HG02943 (cell line): ENCODE results near the gene CPNE6.
"Not testable (repeated sequence)": the region's sequence is repeated elsewhere in the genome, so short reads cannot be mapped to it uniquely, and the experiment has no call there.

Experiments
- ATAC-seq: cut with Tn5 transposase; IDR thresholded peaks from one replicate; pipeline ENCODE4 v1.9.1; 2021; ENCODE audit warnings: mild to moderate bottlenecking, low read depth, moderate library complexity; ENCODE audit not compliant: unreplicated experiment

CPNE6 gene

DNA sequence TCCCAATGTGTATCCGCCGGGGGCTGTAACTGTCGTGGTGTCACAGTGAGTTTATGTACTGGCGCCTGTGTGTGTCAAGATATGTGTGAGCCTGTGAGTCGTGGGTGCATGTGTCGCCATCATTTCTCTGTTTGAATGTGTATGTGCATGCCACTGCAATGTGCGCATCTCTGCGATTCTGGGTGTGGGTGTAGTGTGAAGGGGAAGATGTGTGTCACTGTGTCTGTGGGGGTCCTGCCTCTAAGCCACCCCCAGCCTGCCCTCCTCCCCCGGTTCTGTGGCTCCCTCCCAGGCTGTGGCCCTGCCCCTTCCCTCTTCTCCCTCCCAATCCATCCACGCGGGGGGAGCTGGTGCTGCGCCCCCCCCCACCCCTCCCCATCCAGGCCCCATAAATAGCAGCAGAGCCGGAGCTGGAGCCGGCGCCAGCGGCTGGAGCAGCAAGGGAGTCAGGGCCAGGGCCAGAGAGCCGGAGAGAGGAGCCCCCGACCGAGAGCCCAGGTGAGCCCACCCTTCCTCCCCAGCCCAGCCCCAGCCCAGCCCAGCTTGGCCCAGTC, at the start of gene CPNE6:
CPNE6 (plus strand) TSS at position 419 of the 554 bp plus-strand sequence. CDS start 1,375 bp downstream, outside the sequence.
- no peak for ATAC-seq

DNA sequence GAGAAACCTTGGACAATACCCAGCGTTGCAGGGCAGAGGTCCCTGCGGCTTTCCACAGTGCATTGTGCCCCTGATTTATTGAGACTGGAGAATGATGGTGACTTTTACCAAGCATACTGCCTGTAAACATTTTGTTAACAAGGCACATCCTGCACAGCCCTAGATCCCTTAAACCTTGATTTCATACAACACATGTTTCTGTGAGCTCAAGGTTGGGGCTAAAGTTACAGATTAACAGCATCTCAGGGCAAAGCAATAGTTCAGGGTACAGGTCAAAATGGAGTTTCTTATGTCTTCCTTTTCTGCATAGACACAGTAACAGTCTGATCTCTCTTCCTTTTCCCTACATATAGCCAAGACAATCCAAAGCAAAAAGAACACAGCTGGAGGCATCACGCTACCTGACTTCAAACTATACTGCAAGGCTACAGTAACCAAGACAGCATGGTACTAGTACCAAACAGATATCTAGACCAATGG, 46.4 kb upstream of the CPNE6 start:
- not testable (repeated sequence) for ATAC-seq

GRCh38 chr14:24029687-24030086, 41.7 kb upstream of the CPNE6 start:
- not testable (repeated sequence) for ATAC-seq

- ATAC-seq = not testable (repeated sequence)
Measured at GRCh38 chr14:24031331-24031730, 40.0 kb upstream of the CPNE6 start.

DNA sequence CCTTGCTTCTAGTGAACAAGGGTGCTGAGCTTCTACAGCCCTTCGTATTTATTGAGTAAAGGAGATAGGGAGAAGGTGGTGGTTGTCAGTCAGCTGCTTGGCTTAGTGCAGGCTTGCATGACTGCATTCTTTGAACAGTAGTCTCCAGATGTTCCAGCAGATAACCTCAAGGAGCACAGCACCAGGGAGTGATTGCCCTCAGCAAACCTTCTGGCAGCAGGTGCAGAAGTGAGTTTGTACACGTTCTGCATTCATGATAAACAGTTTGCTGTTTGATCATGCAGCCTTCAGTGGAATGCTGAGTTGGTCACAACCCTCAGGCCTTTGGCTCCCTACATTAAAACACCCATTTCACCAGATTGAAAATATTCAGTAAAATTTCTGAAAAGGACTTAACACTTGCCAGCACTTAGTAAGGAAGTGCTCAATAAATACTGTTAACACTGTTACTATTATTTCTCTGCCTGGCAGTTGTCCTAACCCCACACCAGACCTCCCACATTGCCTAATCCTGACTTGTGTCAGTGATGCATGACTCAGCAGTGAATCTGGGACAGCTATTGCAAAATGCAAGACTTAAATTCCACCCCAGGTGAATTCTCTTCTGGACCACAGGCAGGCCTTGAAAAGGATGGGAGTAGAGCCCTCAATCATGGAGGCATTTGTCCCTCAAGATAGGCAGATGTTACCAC, 38.5 kb upstream of the CPNE6 start:
- ATAC-seq = no peak

GRCh38 chr14:24035769-24036168, 35.6 kb upstream of the CPNE6 start:
- ATAC-seq = not testable (repeated sequence)

DNA sequence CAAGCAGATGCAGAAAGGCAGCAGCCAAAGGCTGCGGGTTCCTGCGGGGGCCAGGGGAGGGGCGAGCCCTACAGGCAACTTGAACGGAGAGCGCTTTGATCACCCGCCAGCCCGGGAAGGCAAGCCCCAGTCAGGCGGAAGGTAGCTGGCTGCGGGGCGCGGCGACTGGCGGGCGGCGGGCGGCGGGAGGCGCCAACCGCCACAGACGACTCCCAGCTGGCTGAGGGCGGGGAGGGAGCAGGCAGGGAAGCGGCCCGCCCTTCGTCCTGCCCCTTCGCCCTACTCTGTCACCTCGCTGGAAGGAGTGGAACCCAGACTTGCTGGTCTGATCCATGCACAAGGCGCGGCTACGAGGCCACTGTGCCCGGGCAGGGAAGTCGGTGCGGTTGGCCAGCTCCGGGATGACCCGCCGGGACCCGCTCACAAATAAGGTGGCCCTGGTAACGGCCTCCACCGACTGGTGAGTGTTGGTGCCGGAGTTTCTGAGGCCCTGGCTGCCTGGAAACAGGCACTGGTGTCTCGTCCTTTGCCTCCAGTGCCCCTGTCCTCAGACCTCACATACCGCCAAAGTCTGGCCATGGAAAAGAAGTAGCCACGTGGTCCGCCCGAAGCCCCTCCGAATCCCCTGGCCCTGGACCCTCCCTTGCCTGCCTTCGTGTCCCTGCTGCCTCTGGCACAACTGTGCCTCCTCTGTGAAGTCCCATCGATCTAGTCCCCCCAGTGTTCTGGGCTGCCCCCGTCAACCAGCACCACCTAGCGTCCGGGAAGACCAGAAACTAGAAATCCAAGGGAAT, 35.0 kb upstream of the CPNE6 start:
- peak; percentile 70 for ATAC-seq

GRCh38 chr14:24036963-24037657, 34.3 kb upstream of the CPNE6 start:
- not testable (repeated sequence) for ATAC-seq

GRCh38 chr14:24037658-24038037, 33.7 kb upstream of the CPNE6 start:
- ATAC-seq = no peak

DNA sequence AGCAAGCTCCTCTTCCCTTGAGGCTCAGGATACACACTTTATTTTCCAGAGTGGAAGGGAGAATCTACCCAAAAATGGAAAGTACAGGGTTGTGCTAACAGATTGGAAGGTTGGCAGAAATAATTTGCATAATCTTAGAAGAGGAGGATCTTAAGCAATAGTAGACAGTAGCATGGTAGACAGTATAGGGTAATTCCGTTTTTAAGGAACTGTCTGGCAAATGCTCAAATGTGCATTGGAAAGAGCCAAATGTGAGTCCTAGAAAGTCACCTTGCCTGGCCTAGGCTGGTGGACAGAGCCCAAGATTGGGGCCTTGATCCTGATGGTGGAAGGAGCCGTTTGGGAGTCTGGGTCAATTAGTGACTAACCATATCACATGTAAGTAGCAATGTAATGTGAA, 32.7 kb upstream of the CPNE6 start:
- no peak for ATAC-seq

GRCh38 chr14:24040692-24041091, 30.7 kb upstream of the CPNE6 start:
- ATAC-seq = no peak

DNA sequence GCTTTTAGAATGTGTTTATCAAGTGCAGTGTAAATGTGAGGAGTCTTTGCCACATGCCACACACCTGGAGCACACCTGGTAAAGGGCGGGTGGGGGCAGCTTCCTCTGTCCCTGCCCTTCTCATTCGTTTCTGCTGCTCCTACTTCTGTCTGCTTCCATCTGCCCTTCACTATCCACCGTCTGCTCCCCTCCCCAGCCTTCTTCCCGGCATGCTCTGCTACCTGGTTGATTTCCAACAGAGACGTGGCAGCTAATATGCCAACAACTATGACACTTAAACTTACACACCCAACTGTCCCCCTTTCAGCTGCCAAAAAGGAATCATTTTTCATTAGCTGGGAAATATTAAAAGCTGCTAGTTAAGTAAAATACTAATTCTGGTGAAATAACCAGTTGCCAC, 28.6 kb upstream of the CPNE6 start:
- ATAC-seq = no peak

GRCh38 chr14:24049002-24049401, 22.4 kb upstream of the CPNE6 start:
- ATAC-seq = not testable (repeated sequence)

- ATAC-seq = not testable (repeated sequence)
Measured at GRCh38 chr14:24050753-24051152, 20.6 kb upstream of the CPNE6 start.

- ATAC-seq = peak; percentile 14
Measured at GRCh38 chr14:24051176-24051788, 20.1 kb upstream of the CPNE6 start.

DNA sequence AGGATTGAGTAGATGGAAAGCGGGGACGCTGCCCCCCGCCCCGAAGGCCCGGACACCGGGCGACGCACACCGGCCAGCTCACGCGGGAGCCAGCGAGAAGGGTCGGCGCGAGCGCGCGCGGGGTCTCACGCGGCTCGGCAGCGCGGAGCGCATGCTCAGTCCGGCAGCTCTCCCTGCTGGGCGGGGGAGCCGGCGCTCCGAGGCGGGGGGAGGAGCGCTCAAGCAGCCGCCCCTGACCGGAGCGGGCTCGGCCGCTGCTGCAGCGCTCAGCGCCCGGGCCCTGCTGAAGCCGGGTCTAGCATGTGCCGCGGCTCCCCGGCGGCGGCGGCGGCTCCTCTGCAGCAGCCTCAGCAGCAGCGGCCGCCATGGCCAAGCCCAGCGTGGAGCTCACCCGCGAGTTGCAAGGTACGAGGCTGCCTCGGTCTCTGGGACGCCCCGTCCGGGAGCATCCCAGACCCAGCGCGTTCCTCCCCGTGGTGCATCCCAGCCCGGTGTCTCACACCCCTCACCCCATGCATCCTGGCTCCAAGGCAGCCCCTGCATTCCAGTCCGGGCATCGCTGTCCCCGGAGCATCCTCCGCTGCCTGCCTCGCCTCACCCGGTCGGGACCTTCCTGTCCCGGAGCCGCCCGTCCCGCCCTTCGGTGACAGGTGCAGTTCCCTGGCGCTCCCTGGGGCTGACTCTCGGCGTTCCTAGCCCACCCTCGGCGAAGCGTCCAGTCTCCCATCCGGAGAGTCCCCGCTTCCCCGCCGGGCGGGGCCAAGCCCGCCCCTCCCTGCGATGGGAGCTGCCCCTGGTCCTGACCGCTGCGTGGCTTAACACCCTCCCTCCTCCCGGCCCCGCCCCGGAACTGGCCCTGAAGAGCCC, 19.3 kb upstream of the CPNE6 start, which contains the start of gene CARMIL3:
CARMIL3 (plus strand) TSS at position 221 of the 867 bp plus-strand sequence; CDS start at position 366, 145 bp downstream.
- ATAC-seq = peak; percentile 71

DNA sequence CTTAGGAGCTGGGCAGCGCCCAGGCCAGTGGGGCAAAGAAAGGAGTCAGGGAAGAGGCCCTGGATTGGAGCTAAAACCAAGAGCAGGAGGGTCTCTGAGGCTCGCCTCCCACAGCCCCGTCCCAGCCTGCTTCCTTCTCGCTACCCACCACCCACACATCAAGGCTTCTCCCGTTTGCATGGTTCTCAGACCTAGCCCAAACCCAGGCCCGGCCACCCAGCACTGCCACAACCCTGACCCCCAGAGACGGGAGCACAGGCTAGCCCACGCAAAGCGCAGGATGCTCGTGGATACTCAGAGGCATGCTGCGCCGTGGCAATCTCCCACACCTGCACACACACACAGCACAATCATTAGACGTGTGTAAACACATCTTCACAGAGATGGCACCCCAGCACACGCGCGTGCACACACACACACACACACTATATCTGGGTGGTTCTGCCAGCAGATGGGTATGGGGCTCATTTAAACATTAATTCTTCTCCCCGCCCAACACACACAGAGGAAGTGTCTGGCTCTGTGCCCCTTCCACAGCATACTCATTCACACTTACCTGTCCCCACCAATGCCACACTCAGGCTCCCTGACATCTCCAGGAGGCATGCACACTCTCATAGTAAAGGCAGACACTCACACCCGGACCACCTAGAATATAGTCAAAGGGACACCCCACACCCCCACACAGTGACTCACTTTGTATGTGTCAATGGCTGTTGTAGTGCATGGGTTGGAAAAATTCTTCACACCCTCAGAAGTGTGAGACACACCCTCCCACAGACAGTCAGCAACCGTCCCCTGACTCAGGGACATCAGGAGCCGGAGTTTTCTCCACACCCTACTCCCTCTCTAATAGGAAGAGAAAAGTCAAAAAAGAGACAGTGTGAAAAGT, 18.5 kb upstream of the CPNE6 start:
- no peak for ATAC-seq
